GM12878 (cell line): Measurements from ENCODE around the gene PRKCB. TPM values are rescaled to one million over a fixed set of nuclear protein-coding genes. Genes with fewer than 3 reads are reported as not detected.
A peak's percentile ranks its signal among the peaks of the same experiment; 100 is the strongest.

Experiments
- ATAC-seq: fragments of 200-7000 bp; cut with Tn5 transposase; 3 replicates; pipeline ENCODE4 v1.9.1; 2020; ENCODE audit warnings: mild to moderate bottlenecking, moderate library complexity
- BruUV-seq: library from RNA; stranded (reverse); fragments of 400-500 nt; replicated peaks from 2 replicates; lab custom pipeline; 2021; lab: Mats Ljungman, UMichigan
- CTCF ChIA-PET: fragments of 300-600 bp; sonication (Branson Sonifier 250); formaldehyde crosslinking; extraction: SDS; loops from one replicate; lab custom pipeline; 2021; ENCODE audit warnings: inconsistent platforms; lab: Yijun Ruan, JAX
- POLR2A ChIA-PET: fragments of 350-600 bp; formaldehyde crosslinking; extraction: SDS; loops from one replicate; lab custom pipeline; 2021; ENCODE audit warnings: inconsistent platforms; lab: Charles Lee
- RAD21 ChIA-PET: fragments of 300-600 bp; sonication (Branson Sonifier 250); formaldehyde crosslinking; loops from one replicate; lab custom pipeline; 2023; ENCODE audit warnings: antibody characterized with exemption; ENCODE audit not compliant: unreplicated experiment; lab: Charles Lee
- SMC1A ChIA-PET: fragments of 300-600 bp; sonication (Branson Sonifier 250); formaldehyde crosslinking; loops from one replicate; lab custom pipeline; 2023; ENCODE audit not compliant: unreplicated experiment, uncharacterized antibody; lab: Charles Lee
- DNase-seq: peaks from one replicate; pipeline ENCODE4 v3.0.0-alpha.2; 2011; ENCODE audit warnings: low read depth, low spot score
- FAIRE-seq: peaks from 3 replicates; lab custom pipeline; 2011; peaks lifted over from hg19 to GRCh38; lab: Jason Lieb, UNC
- H2AFZ ChIP-seq: 2 replicates; pipeline ENCODE4 v1.6.0; 2011; ENCODE audit warnings: low read depth, low read length, control low read depth; ENCODE audit not compliant: control insufficient read depth
- H3K27ac ChIP-seq: 2 replicates; pipeline ENCODE4 v1.5.1; 2011; ENCODE audit warnings: control low read depth; ENCODE audit not compliant: control insufficient read depth, insufficient read depth
- H3K27me3 ChIP-seq, 2 experiments: replicated peaks in 1 of 2; 2 replicates each; pipeline versions ENCODE4 v1.6.0 to v1.6.1; 2011; ENCODE audit warnings: low read length in 1 of 2; ENCODE audit not compliant: control insufficient read depth in 2 of 2, insufficient read depth in 2 of 2
- H3K36me3 ChIP-seq, 2 experiments: 2 replicates each; pipeline ENCODE4 v1.5.1; 2011; ENCODE audit warnings: low read length in 1 of 2; ENCODE audit not compliant: control insufficient read depth in 2 of 2, insufficient read depth in 2 of 2
- H3K4me1 ChIP-seq: 2 replicates; pipeline ENCODE4 v1.6.1; 2011; ENCODE audit warnings: mild to moderate bottlenecking, low read length, moderate library complexity, mixed read lengths; ENCODE audit not compliant: control insufficient read depth, insufficient read depth
- H3K4me2 ChIP-seq: 2 replicates; pipeline ENCODE4 v1.6.0; 2011; ENCODE audit warnings: control low read depth; ENCODE audit not compliant: control insufficient read depth, insufficient read depth
- H3K4me3 ChIP-seq: fragments of 200-600 bp; sonication (generic); 2 replicates; pipeline ENCODE4 v1.5.1; 2016
- H3K79me2 ChIP-seq: 2 replicates; pipeline ENCODE4 v1.6.0; 2011; ENCODE audit warnings: low read length; ENCODE audit not compliant: control insufficient read depth, insufficient read depth
- H3K9ac ChIP-seq: 2 replicates; pipeline ENCODE4 v1.8.0; 2011; ENCODE audit warnings: low read length, control low read depth, mixed read lengths; ENCODE audit not compliant: control insufficient read depth, insufficient read depth
- H3K9me3 ChIP-seq: replicated peaks from 3 replicates; pipeline ENCODE4 v1.5.1; 2011; ENCODE audit warnings: mild to moderate bottlenecking, low read length; ENCODE audit not compliant: control insufficient read depth, insufficient read depth
- H4K20me1 ChIP-seq: 2 replicates; pipeline ENCODE4 v1.6.0; 2011; ENCODE audit not compliant: control insufficient read depth, insufficient read depth
- BCL11A ChIP-seq: IDR thresholded peaks from 2 replicates; pipeline ENCODE4 v1.6.1; 2011; ENCODE audit warnings: low read depth, low read length
- BHLHE40 ChIP-seq, 2 experiments: fragments of 450-650 bp in 1 of 2; IDR thresholded peaks; 2 replicates each; pipeline ENCODE4 v1.6.1; 2011 to 2017; ENCODE audit warnings: low read depth in 2 of 2, borderline replicate concordance in 1 of 2, improper control_type of control experiment in 1 of 2, low read length in 1 of 2, mild to moderate bottlenecking in 1 of 2
- CHD1 ChIP-seq: IDR thresholded peaks from 2 replicates; pipeline ENCODE4 v1.6.1; 2012; ENCODE audit warnings: low read depth, low read length, improper control_type of control experiment
- CREM ChIP-seq: IDR thresholded peaks from 2 replicates; pipeline ENCODE4 v1.6.1; 2014; ENCODE audit warnings: antibody characterized with exemption, low read depth
- NR2C1 ChIP-seq: fragments of 450-650 bp; IDR thresholded peaks from 2 replicates; pipeline ENCODE4 v1.6.1; 2017; ENCODE audit warnings: antibody characterized with exemption, mild to moderate bottlenecking, moderate library complexity
- PAX8 ChIP-seq: fragments of 450-650 bp; IDR thresholded peaks from 2 replicates; pipeline ENCODE4 v1.6.1; 2017; ENCODE audit warnings: mild to moderate bottlenecking, moderate library complexity
- PKNOX1 ChIP-seq: fragments of 450-650 bp; IDR thresholded peaks from 2 replicates; pipeline ENCODE4 v1.6.1; 2016; ENCODE audit warnings: mild to moderate bottlenecking
- POLR2A ChIP-seq: IDR thresholded peaks from 2 replicates; pipeline ENCODE4 v1.6.1; 2011; ENCODE audit warnings: low read depth, mild to moderate bottlenecking, low read length
- POLR2AphosphoS5 ChIP-seq: IDR thresholded peaks from 2 replicates; pipeline ENCODE4 v1.6.1; 2011; ENCODE audit warnings: mild to moderate bottlenecking, low read length, inconsistent platforms
- RBBP5 ChIP-seq: fragments of 200-600 bp; sonication (generic); conservative IDR thresholded peaks from 2 replicates; pipeline ENCODE4 v1.6.1; 2016
- SMAD1 ChIP-seq: fragments of 450-650 bp; IDR thresholded peaks from 2 replicates; pipeline ENCODE4 v1.6.1; 2018; ENCODE audit warnings: mild to moderate bottlenecking, low read depth; ENCODE audit not compliant: partially characterized antibody
- SRF ChIP-seq, 2 experiments: IDR thresholded peaks; 2 replicates each; pipeline ENCODE4 v1.6.1; 2011; ENCODE audit warnings: low read depth in 2 of 2, low read length in 2 of 2, mild to moderate bottlenecking in 1 of 2, moderate library complexity in 1 of 2
- TCF12 ChIP-seq: IDR thresholded peaks from 2 replicates; pipeline ENCODE4 v1.6.1; 2011; ENCODE audit warnings: low read depth, mild to moderate bottlenecking, low read length
- TCF3 ChIP-seq: IDR thresholded peaks from 2 replicates; pipeline ENCODE4 v1.6.1; 2012; ENCODE audit warnings: low read depth, mild to moderate bottlenecking, low read length, borderline replicate concordance; ENCODE audit not compliant: insufficient read depth
- ZNF384 ChIP-seq: IDR thresholded peaks from 2 replicates; pipeline ENCODE4 v1.6.1; 2012; ENCODE audit warnings: low read depth, mild to moderate bottlenecking, low read length, improper control_type of control experiment, borderline replicate concordance
- ZSCAN29 ChIP-seq: fragments of 450-650 bp; IDR thresholded peaks from 2 replicates; pipeline ENCODE4 v1.6.1; 2017; ENCODE audit warnings: mild to moderate bottlenecking, moderate library complexity
- WGBS: methylation state at CpG from one replicate; pipeline ENCODE4 v1.1.6; 2016; ENCODE audit warnings: low lambda C conversion rate; ENCODE audit not compliant: insufficient replicate concordance, insufficient coverage; ENCODE audit errors: missing lambda C conversion rate; 5-methylcytosine and 5-hydroxymethylcytosine counted together
- in situ Hi-C: fragments of 300-500 bp; cut with MboI; formaldehyde crosslinking; loops from 9 replicates; pipeline ENCODE4 v1.14.3; 2018; ENCODE audit warnings: mixed read lengths
- intact Hi-C: fragments of 100-400 bp; cut with micrococcal nuclease; formaldehyde crosslinking; loops from one replicate; pipeline ENCODE4 v1.14.2; 2022; ENCODE audit not compliant: unreplicated experiment
- polyA plus RNA-seq, 11 experiments: library from polyadenylated mRNA; depleted of rRNA in 4 of 11; unstranded in 6 of 11; stranded (reverse) in 5 of 11; fragments of >200 nt; fragmentation: Nextera tagmentation in 4 of 11; fragmentation: Illumina TruSeq in 1 of 11; extraction: Ambion mirVana in 4 of 11; extraction: Trizol in 1 of 11; gene quantifications; 1 replicate in 1 of 11; 2 replicates in 10 of 11; pipeline versions ENCODE4 v1.2.1 to v1.2.3, GENCODE V29; 2011 to 2016; ENCODE audit warnings: inconsistent platforms in 2 of 11, missing spikeins in 2 of 11, low read depth in 1 of 11
- total RNA-seq, 4 experiments: library from RNA; depleted of rRNA in 3 of 4; stranded (reverse); fragments of >200 nt in 3 of 4; fragmentation: Illumina TruSeq in 1 of 4; extraction: Trizol in 1 of 4; gene quantifications; 2 replicates each; pipeline versions ENCODE4 v1.2.1 to v1.2.3, GENCODE V29; 2013 to 2021
- TF ChIP-seq, protein P1 (sequence below): IDR thresholded peaks from 2 replicates; pipeline ENCODE4 v1.6.1; 2012; ENCODE audit warnings: low read depth, low read length, improper control_type of control experiment
- TF ChIP-seq, protein P2 (sequence below): IDR thresholded peaks from 2 replicates; pipeline ENCODE4 v1.6.1; 2012; ENCODE audit warnings: mild to moderate bottlenecking, low read depth, low read length

The PRKCB gene
- total and polyA plus RNA-seq, 10 of the 15 experiments (the other 5 are each of a cell fraction or from before 2014, with no cell fraction given), result 21.4 to 158 (median 97.3) TPM

- H3K4me1 ChIP-seq, result peaks cover 61% of the 10 kb centered on the region
- TF ChIP-seq PAX8 (no peak), NR2C1 (no peak), ZNF384 (no peak), TCF12 (peak; percentile 78; the same call in 1 of the 2 replicates), TCF3 (0 out of 2 replicates have a peak, but pooled peaks have one; percentile 72), CREM (peak; percentile 82), POLR2A (0 out of 2 replicates have a peak, but pooled peaks have one; percentile 24), ZSCAN29 (peak; percentile 76; the same call in 1 of the 2 replicates), RBBP5 (no peak), SRF (IDR thresholded peaks at IDR 0.05; ENCODE audit: low read depth in 2 of 2, low read length in 2 of 2) (no peak), PKNOX1 (peak; percentile 91), CHD1 (no peak), POLR2AphosphoS5 (no peak), BCL11A (peak; percentile 88), SMAD1 (no peak), BHLHE40 (IDR thresholded peaks at IDR 0.05; ENCODE audit: borderline replicate concordance in 1 of 2, low read depth in 2 of 2, low read length in 1 of 2) (peak; percentile 51 to 73)
- TF ChIP-seq, protein P1, sequence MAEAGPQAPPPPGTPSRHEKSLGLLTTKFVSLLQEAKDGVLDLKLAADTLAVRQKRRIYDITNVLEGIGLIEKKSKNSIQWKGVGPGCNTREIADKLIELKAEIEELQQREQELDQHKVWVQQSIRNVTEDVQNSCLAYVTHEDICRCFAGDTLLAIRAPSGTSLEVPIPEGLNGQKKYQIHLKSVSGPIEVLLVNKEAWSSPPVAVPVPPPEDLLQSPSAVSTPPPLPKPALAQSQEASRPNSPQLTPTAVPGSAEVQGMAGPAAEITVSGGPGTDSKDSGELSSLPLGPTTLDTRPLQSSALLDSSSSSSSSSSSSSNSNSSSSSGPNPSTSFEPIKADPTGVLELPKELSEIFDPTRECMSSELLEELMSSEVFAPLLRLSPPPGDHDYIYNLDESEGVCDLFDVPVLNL, result no peak
- TF ChIP-seq, protein P2, sequence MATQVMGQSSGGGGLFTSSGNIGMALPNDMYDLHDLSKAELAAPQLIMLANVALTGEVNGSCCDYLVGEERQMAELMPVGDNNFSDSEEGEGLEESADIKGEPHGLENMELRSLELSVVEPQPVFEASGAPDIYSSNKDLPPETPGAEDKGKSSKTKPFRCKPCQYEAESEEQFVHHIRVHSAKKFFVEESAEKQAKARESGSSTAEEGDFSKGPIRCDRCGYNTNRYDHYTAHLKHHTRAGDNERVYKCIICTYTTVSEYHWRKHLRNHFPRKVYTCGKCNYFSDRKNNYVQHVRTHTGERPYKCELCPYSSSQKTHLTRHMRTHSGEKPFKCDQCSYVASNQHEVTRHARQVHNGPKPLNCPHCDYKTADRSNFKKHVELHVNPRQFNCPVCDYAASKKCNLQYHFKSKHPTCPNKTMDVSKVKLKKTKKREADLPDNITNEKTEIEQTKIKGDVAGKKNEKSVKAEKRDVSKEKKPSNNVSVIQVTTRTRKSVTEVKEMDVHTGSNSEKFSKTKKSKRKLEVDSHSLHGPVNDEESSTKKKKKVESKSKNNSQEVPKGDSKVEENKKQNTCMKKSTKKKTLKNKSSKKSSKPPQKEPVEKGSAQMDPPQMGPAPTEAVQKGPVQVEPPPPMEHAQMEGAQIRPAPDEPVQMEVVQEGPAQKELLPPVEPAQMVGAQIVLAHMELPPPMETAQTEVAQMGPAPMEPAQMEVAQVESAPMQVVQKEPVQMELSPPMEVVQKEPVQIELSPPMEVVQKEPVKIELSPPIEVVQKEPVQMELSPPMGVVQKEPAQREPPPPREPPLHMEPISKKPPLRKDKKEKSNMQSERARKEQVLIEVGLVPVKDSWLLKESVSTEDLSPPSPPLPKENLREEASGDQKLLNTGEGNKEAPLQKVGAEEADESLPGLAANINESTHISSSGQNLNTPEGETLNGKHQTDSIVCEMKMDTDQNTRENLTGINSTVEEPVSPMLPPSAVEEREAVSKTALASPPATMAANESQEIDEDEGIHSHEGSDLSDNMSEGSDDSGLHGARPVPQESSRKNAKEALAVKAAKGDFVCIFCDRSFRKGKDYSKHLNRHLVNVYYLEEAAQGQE, result no peak
These were observed 178.3 kb downstream of the PRKCB start for GRCh38 chr16:24013864-24014645.

More at GRCh38 chr16:24013864-24014645, 178.3 kb downstream of the PRKCB start:
- H4K20me1 ChIP-seq, result no peaks in the 10 kb centered on the region
- ChIA-PET CTCF (interaction anchor here (0.6 to 11.9 kb wide), 9 partner anchors 23 to 725 kb away, joined by 3 to 425 read pairs (median 4); no protein-coding TSS in a partner anchor), SMC1A (interaction anchor here (0.7 to 16.5 kb wide), 19 partner anchors 13 to 239 kb away, joined by 3 to 237 read pairs (median 4); no protein-coding TSS in a partner anchor), RAD21 (interaction anchor here (0.9 to 2.6 kb wide), 13 partner anchors 8 to 211 kb away, joined by 3 to 24 read pairs (median 7); partner anchors contain the start of gene PRKCB), POLR2A (interaction anchor here (0.6 to 3.4 kb wide), 7 partner anchors 12 to 210 kb away, joined by 3 to 10 read pairs (median 4); no protein-coding TSS in a partner anchor)
- H3K79me2 ChIP-seq, result peaks cover 10% of the 10 kb centered on the region
- H3K36me3 ChIP-seq, result peaks cover 3 to 14% of the 10 kb centered on the region in 2 experiments; a peak in 3 of 4 replicates
- DNase-seq (peak; percentile 98), ATAC-seq (peak; percentile 95), FAIRE-seq (peak; percentile 95)
- in situ Hi-C loops (loop anchor here (5.0 kb wide), 1 partner anchor 212 kb away; no protein-coding TSS in a partner anchor), intact Hi-C loops (loop anchor here (1.0 to 5.0 kb wide), 5 partner anchors 97 to 211 kb away; no protein-coding TSS in a partner anchor)
- no peaks in the 10 kb centered on the region for H3K27me3 ChIP-seq
- no peaks in the 10 kb centered on the region for H3K9me3 ChIP-seq
- BruUV-seq, result no TSS peak
- H3K4me3 ChIP-seq, result peak overlapping the region; percentile 36
- H3K4me2 ChIP-seq, result peak overlapping the region; percentile 91
- peak overlapping the region; percentile 60 for H3K27ac ChIP-seq
- WGBS, result 17% methylated on average over 8 of the region's 9 CpGs
- H3K9ac ChIP-seq, result no peak overlapping the region
- peak overlapping the region; percentile 21 for H2AFZ ChIP-seq
